GM06990 (cell line): ENCODE data around the gene NR3C2.

Source experiments
- DNase-seq: peaks from one replicate; pipeline ENCODE4 v3.0.0-alpha.2; 2011; ENCODE audit not compliant: insufficient read length; ENCODE audit errors: extremely low read depth
- H3K27me3 ChIP-seq: replicated peaks from 2 replicates; pipeline ENCODE4 v1.6.0; 2011; ENCODE audit warnings: low read length; ENCODE audit not compliant: control insufficient read depth, insufficient read depth
- H3K36me3 ChIP-seq: 2 replicates; pipeline ENCODE4 v1.5.1; 2011; ENCODE audit warnings: low read length; ENCODE audit not compliant: control insufficient read depth, insufficient read depth
- H3K4me3 ChIP-seq: replicated peaks from 2 replicates; pipeline ENCODE4 v1.5.1; 2011; ENCODE audit warnings: low read depth, mild to moderate bottlenecking, control low read depth, low read length
- CTCF ChIP-seq: IDR thresholded peaks from 2 replicates; pipeline ENCODE4 v1.5.1; 2011; ENCODE audit warnings: low read length, control low read depth, mild to moderate bottlenecking, inconsistent platforms; ENCODE audit not compliant: insufficient read depth, poor library complexity, severe bottlenecking

NR3C2 gene

DNA sequence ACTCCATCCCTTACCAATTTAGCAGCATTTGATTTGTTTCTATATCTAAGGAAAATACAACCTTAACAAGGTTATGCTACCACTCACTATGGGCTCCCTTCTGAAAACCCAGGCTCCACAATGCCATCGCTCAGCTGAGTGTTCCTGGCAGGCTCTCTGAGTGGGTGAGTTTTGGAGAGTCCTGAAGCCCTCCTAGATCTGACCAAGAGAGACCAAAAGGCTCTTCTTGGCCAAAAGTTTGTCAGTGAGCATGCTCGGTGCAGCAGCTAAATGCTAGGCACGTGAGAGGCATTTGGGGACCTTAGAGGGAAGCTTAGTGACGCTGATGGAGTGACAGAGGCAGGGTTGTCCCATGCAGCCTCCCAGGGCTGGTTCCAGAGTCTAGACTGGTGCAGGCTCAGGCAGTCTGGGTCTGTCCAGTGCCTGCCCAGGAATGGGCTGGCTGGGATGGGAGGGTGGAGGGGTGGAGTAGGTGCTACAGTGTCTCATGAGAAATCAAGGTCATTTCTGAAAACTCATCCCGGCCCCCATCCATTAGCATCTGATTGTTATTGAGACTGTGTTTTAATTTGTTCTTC is 346.8 kb downstream of the NR3C2 start:
- no peaks in the 10 kb centered on the region for H3K27me3 ChIP-seq
- no peak overlapping the region for H3K4me3 ChIP-seq
- no peaks in the 10 kb centered on the region for H3K36me3 ChIP-seq
- DNase-seq = no peak
- TF ChIP-seq CTCF = no peak

DNA sequence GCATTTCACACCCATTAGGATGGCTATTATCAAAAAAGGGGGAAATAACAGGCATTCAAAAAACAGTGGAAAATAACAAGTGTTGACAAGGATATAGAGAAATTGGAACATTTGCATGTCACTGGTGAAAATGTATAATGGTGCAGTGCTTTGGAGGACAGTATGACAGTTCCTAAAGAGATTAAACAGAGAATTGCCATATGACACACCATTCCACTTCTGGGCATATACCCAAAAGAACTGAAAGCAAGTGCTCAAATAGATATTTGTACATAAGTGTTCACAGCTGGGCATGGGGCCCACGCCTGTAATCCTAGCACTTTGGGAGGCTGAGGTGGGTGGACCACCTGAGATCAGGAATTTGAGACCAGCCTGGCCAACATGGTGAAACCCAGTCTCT is 348.1 kb downstream of the NR3C2 start:
- no peak for DNase-seq
- no peak overlapping the region for H3K4me3 ChIP-seq
- no peak for TF ChIP-seq CTCF
- no peaks in the 10 kb centered on the region for H3K27me3 ChIP-seq
- no peaks in the 10 kb centered on the region for H3K36me3 ChIP-seq

GRCh38 chr4:148093065-148093464 is 349.1 kb downstream of the NR3C2 start:
- H3K36me3 ChIP-seq = no peaks in the 10 kb centered on the region
- no peak overlapping the region for H3K4me3 ChIP-seq
- no peak for TF ChIP-seq CTCF
- no peak for DNase-seq
- no peaks in the 10 kb centered on the region for H3K27me3 ChIP-seq

DNA sequence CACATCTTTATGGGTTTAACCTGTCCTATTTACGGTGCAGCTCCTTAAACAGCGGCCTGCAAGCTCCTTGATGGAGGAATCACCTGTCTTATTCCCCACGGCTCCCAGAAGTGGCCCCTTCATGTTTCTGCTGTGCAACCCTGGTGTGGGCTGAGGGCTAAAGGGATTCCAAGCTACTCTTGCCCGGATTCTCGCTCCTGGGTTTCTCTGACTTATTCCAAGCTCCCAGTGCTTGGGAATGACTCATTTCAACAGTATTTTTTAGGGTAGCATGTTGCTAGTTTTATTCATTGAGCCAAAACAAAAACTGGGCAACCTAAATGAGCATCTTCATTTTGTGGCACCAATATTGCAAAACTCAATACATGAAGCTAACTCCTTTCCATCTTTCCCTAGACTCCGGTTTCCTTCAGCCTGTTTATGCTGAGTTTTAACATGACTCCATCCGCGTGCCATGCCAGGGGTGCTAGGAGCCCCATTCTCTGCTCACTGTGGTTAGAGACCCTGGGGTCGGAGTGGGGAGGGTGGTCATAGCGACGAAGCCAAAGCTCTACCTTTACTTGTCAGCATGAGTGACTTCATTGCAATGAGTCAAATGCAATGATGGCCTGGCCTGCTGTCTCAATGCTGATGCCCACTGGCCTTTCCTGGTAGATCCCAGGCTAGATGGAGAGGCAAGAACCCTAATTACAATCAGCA is 349.7 kb downstream of the NR3C2 start:
- DNase-seq = no peak
- H3K36me3 ChIP-seq = no peaks in the 10 kb centered on the region
- no peak for TF ChIP-seq CTCF
- no peaks in the 10 kb centered on the region for H3K27me3 ChIP-seq
- H3K4me3 ChIP-seq = no peak overlapping the region

DNA sequence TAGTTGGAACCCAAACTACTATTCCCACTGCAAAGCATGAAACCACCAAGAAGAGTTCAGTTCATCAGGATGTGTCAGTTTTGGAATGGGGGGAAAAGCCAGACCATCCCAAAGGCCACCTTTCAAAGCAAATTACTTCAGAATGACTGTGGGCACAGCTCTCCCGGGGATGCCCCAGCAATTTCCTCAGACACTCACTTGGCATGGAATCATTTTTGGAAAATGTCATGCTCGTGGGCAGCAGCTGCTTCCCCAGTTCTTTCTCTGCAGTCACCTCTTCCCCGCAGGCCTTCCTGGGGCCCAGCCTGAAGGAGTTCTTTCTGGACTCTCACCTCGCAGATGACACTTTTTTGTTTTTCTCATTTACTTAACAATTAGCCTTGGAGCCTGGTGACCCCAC is 350.3 kb downstream of the NR3C2 start:
- TF ChIP-seq CTCF = no peak
- no peak for DNase-seq
- H3K36me3 ChIP-seq = no peaks in the 10 kb centered on the region

More for the DNA sequence above, 350.3 kb downstream of the NR3C2 start:
- Histone ChIP-seq H3K4me3 (no peak overlapping the region), H3K27me3 (no peaks in the 10 kb centered on the region)
